KOPT-K1 (cell line): ENCODE data around the gene NF1.

ENCODE experiments used
- H3K27ac ChIP-seq: fragments of 200-600 bp; sonication (generic); 2 replicates; pipeline ENCODE4 v1.5.1; 2016; ENCODE audit warnings: antibody characterized with exemption, mild to moderate bottlenecking, low read depth, low read length; ENCODE audit not compliant: poor library complexity, severe bottlenecking
- H3K36me3 ChIP-seq: fragments of 200-600 bp; sonication (generic); 2 replicates; pipeline ENCODE4 v1.5.1; 2017; ENCODE audit warnings: antibody characterized with exemption, mild to moderate bottlenecking, low read length, moderate library complexity; ENCODE audit not compliant: insufficient read depth
- H3K9me3 ChIP-seq: fragments of 200-600 bp; sonication (generic); 2 replicates; pipeline ENCODE4 v1.5.1; 2017; ENCODE audit warnings: antibody characterized with exemption, low read length, mild to moderate bottlenecking; ENCODE audit not compliant: insufficient read depth, poor library complexity, severe bottlenecking

Gene NF1

GRCh38 chr17:31413874-31414549 is 319.2 kb downstream of the NF1 start:
- H3K27ac ChIP-seq: no peak overlapping the region
- H3K9me3 ChIP-seq: no peaks in the 10 kb centered on the region
- H3K36me3 ChIP-seq: no peaks in the 10 kb centered on the region

- Histone ChIP-seq H3K27ac (no peak overlapping the region), H3K9me3 (no peaks in the 10 kb centered on the region), H3K36me3 (no peaks in the 10 kb centered on the region)
Observed at GRCh38 chr17:31414550-31414918, 319.8 kb downstream of the NF1 start.

- H3K27ac ChIP-seq: no peak overlapping the region
- no peaks in the 10 kb centered on the region for H3K36me3 ChIP-seq
- no peaks in the 10 kb centered on the region for H3K9me3 ChIP-seq
Observed at GRCh38 chr17:31415004-31415454, 320.3 kb downstream of the NF1 start.

GRCh38 chr17:31415640-31416502 is 321.1 kb downstream of the NF1 start:
- H3K36me3 ChIP-seq: no peaks in the 10 kb centered on the region
- no peaks in the 10 kb centered on the region for H3K9me3 ChIP-seq
- H3K27ac ChIP-seq: no peak overlapping the region

GRCh38 chr17:31416503-31416923 is 321.7 kb downstream of the NF1 start:
- H3K27ac ChIP-seq: no peak overlapping the region
- H3K9me3 ChIP-seq: no peaks in the 10 kb centered on the region

GRCh38 chr17:31417051-31417792 is 322.4 kb downstream of the NF1 start:
- Histone ChIP-seq H3K9me3 (peaks cover 2% of the 10 kb centered on the region), H3K36me3 (no peaks in the 10 kb centered on the region), H3K27ac (no peak overlapping the region)

More at GRCh38 chr17:31416503-31416923, 321.7 kb downstream of the NF1 start:
- no peaks in the 10 kb centered on the region for H3K36me3 ChIP-seq

- H3K9me3 ChIP-seq: peaks cover 17% of the 10 kb centered on the region
- no peak overlapping the region for H3K27ac ChIP-seq
- H3K36me3 ChIP-seq: no peaks in the 10 kb centered on the region
Observed at GRCh38 chr17:31418773-31419350, 324.1 kb downstream of the NF1 start.

- no peaks in the 10 kb centered on the region for H3K36me3 ChIP-seq
Observed at GRCh38 chr17:31422443-31422842, 327.7 kb downstream of the NF1 start.

GRCh38 chr17:31424944-31425281 is 330.1 kb downstream of the NF1 start:
- Histone ChIP-seq H3K27ac (no peak overlapping the region), H3K36me3 (no peaks in the 10 kb centered on the region), H3K9me3 (peaks cover 17% of the 10 kb centered on the region)

More at GRCh38 chr17:31422443-31422842, 327.7 kb downstream of the NF1 start:
- Histone ChIP-seq H3K27ac (no peak overlapping the region), H3K9me3 (peaks cover 17% of the 10 kb centered on the region)

GRCh38 chr17:31425282-31426040 is 330.7 kb downstream of the NF1 start:
- Histone ChIP-seq H3K36me3 (no peaks in the 10 kb centered on the region), H3K9me3 (peaks cover 17% of the 10 kb centered on the region), H3K27ac (no peak overlapping the region)
